ENCODE measurements around the gene GINS2. TPM values are rescaled to one million over a fixed set of nuclear protein-coding genes. Genes with fewer than 3 reads are reported as not detected.

The GINS2 gene
- total RNA-seq, 1 experiment from 2014 or later: 52.7 TPM

DNA sequence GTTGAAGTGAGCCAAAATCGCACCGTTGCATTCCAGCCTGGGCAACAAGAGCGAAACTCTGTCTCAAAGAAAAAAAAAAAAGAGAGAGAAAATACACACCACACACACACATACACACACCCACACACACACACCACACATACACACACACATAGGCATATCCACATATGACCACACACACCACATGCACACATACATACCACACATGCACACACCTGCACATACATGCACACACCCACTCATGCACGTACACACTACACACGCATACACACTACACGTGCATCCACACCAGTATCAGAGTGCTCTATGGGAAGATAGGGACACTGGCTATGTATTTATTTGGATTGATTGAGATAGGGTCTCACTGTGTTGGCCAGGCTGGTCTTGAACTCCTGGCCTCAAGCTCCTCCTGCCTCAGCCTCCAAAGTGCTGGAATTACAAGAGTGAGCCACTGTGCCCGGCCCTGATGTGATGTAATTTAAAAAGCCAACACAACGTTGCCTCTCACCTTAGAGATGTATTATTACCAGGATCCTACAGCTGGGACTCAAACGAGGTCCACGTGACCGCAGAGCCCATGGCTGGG lies 17.8 kb upstream of the GINS2 start:
- H3K9ac ChIP-seq (ENCODE audit: extremely low read depth, insufficient read length, low read length): no peak overlapping the region

More for the DNA sequence above, 17.8 kb upstream of the GINS2 start:
- no peak overlapping the region for H2AFZ ChIP-seq (ENCODE audit: low read length)
- no peaks in the 10 kb centered on the region for H3K79me1 ChIP-seq (ENCODE audit: insufficient read depth, low read depth, low read length, poor library complexity, severe bottlenecking)
- no peak overlapping the region for H2BK20ac ChIP-seq (ENCODE audit: low read depth, low read length, poor library complexity, severe bottlenecking)
- H3K9me3 ChIP-seq (ENCODE audit: control insufficient read depth, low read depth, low read length): no peaks in the 10 kb centered on the region
- no peak overlapping the region for H3K18ac ChIP-seq (ENCODE audit: insufficient read length, low read depth, low read length)
- H2BK5ac ChIP-seq (ENCODE audit: insufficient read length, low read length): no peak overlapping the region
- no peaks in the 10 kb centered on the region for H3K4me1 ChIP-seq (ENCODE audit: insufficient read depth, low read length)
- Mint-ChIP-seq H3K4me3 (no peak overlapping the region), H3K9me3 (peaks cover 0 to under 1% of the 10 kb centered on the region in 2 experiments; a peak in 2 of 5 replicates), H3K27ac (no peak overlapping the region), H3K36me3 (ENCODE audit: insufficient read depth in 1 of 3, low read depth in 3 of 3) (peaks cover 0 to 1% (median 0%) of the 10 kb centered on the region in 3 experiments; a peak in 1 of 7 replicates), H3K4me1 (peaks cover 7 to 9% of the 10 kb centered on the region in 2 experiments), H3K27me3 (ENCODE audit: low read depth) (peaks cover 8% of the 10 kb centered on the region)
- no peak overlapping the region for H4K8ac ChIP-seq (replicated peaks; ENCODE audit: insufficient read length, low read depth, low read length)
- H3K79me2 ChIP-seq (ENCODE audit: insufficient read depth, low read length): no peaks in the 10 kb centered on the region
- no peaks in the 10 kb centered on the region for H4K20me1 ChIP-seq (ENCODE audit: control insufficient read depth, insufficient read depth, insufficient read length)
- TF ChIP-seq, protein P1, sequence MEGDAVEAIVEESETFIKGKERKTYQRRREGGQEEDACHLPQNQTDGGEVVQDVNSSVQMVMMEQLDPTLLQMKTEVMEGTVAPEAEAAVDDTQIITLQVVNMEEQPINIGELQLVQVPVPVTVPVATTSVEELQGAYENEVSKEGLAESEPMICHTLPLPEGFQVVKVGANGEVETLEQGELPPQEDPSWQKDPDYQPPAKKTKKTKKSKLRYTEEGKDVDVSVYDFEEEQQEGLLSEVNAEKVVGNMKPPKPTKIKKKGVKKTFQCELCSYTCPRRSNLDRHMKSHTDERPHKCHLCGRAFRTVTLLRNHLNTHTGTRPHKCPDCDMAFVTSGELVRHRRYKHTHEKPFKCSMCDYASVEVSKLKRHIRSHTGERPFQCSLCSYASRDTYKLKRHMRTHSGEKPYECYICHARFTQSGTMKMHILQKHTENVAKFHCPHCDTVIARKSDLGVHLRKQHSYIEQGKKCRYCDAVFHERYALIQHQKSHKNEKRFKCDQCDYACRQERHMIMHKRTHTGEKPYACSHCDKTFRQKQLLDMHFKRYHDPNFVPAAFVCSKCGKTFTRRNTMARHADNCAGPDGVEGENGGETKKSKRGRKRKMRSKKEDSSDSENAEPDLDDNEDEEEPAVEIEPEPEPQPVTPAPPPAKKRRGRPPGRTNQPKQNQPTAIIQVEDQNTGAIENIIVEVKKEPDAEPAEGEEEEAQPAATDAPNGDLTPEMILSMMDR (conservative IDR thresholded peaks at IDR 0.05): no peak
- no peaks in the 10 kb centered on the region for H3K23me2 ChIP-seq (ENCODE audit: insufficient read length, low read depth, low read length, poor library complexity, severe bottlenecking)
- H3K4ac ChIP-seq (ENCODE audit: low read depth, low read length): no peak overlapping the region
- H3K14ac ChIP-seq (ENCODE audit: insufficient read depth, low read length): no peak overlapping the region; the same call in 1 of the 2 replicates
- no peak overlapping the region for H2BK15ac ChIP-seq (ENCODE audit: low read depth, low read length)
- no peak overlapping the region for H2BK120ac ChIP-seq (ENCODE audit: low read depth, low read length, poor library complexity, severe bottlenecking)
- H3K56ac ChIP-seq (ENCODE audit: insufficient read length, low read depth, low read length): no peak overlapping the region
- WGBS (ENCODE audit: extremely low coverage, insufficient read length, low lambda C conversion rate): no CpG with 5 or more reads among the region's 11 CpGs
- H3K23ac ChIP-seq (ENCODE audit: insufficient read length, low read depth, low read length): no peak overlapping the region
- H3T11ph ChIP-seq (ENCODE audit: low read length): no peak overlapping the region
- no peak overlapping the region for H2BK12ac ChIP-seq (ENCODE audit: insufficient read length, low read depth, low read length)
- H3K27me3 ChIP-seq (ENCODE audit: insufficient read depth, low read length): no peaks in the 10 kb centered on the region
- no peak overlapping the region for H3K4me2 ChIP-seq (ENCODE audit: insufficient read depth, insufficient read length, low read length)
- no peak overlapping the region for H4K91ac ChIP-seq (ENCODE audit: insufficient read length, low read depth, low read length)
- no peak for DNase-seq
- H2AK5ac ChIP-seq (ENCODE audit: insufficient read length, low read length): no peak overlapping the region
- H4K5ac ChIP-seq (ENCODE audit: insufficient read length, low read depth, low read length): no peak overlapping the region
- no peak overlapping the region for H3K27ac ChIP-seq (ENCODE audit: insufficient read length, low read depth, low read length)
